CD4-positive, alpha-beta T cell treated with Interleukin-1 beta for 1 hour (primary cell): ENCODE measurements around the gene ZBED4.
A peak's percentile ranks its signal among the peaks of the same experiment; 100 is the strongest.

ENCODE experiments used
- DNase-seq, 2 donors: peaks; one replicate each; pipeline ENCODE4 v3.0.0-alpha.2; 2020 to 2022

ZBED4 gene

DNA sequence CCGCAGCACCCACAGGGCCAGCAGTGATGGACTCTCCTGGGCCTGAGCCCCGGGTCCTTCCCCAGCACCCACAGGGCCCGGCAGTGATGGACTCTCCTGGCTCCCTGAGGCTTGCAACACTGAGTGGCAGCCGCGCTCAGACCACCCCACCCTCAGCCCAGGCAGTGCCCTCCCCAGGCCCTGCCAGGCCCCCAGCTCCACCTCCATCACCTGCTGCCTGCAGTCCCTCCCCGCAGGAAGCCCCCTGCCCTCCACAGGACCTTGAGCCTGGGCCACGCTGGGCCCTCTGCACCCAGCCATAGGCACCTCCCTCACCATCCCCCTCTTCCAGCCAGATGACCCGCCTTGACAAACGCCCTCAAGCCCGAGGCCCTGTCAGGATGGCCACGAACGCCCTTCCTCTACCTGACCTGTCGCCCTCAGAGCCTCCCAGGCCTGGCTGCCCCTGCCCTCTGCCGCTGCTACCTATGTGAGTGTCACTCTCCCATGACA is 53.2 kb downstream of the ZBED4 start:
- DNase-seq, result no peak

GRCh38 chr22:49907807-49908206 is 54.2 kb downstream of the ZBED4 start:
- no peak for DNase-seq

DNA sequence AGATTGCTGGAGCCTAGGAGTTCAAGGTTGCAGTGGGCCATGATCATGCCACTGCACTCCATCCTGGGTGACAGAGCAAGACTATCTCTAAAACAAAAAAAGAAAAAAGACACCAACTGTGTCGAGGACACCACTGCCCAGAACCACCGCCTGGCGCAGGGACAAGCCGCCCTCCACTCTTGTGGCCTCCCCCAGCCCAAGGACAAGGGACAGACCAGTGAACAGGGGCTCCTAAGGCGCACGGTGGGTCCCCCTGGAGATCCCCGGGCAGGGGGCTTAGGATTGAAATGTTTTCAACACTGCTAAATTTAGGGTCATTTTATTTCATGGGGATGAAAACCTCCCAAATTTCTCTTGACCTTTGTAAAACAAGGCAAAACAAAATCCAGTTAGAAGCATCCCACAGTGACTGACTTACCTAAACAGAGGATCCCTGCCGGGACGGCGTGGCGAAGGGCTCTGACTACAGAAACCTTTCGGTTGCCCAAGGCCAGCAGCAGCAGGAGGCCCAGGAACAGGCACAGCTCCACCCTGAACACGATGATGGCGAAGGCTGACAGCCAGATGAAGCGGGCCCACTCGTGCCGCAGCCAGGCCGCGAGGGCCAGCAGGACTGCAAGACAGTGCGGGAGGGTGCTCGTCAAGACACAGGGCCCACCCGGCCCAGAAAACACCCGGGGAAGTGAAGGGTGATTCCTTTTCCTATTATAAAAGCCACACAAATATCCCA is 56.0 kb downstream of the ZBED4 start:
- DNase-seq, result no peak

DNA sequence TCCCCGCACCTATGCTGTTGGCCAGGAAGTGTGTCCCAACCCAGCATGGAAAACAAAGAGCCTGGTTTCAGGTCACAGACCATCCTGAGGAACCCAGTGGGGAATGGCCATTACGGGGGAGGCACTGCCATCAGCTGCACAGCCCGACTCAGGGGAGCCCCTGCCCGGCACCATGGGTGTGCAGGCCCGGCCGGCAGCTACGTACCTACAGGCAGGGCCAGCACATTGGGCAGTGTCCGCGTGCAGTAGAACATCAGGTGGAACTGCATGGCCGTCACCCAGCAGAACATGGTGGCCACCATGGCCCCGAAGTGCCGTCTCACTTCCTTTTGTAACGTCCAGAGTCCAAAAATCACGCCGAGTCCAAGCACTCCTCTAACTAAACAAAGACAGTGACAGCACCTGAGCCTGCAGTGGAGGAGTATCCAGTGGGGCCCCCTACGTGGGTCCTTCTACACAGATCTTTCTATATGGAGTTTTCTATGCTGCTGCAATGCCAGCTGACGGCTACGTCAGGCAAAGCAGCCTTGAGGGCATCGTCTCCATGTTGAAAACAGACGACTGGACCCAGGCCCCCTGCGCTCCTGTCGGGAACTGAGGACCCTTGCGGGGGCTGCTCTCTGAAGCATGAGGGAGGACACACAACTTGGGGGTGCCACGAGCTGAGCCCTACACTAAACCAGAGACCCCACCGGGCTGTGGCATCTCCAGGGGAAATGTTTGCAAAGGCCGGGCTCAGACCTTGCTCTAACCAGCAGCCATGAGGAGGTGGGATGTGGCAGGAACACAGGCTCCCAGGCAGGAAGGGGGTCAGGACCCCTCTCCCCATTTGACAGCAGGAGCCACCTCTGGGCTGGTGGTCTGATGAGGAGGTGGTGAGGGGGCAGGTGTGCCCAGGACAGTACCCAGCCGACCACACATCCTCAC is 56.8 kb downstream of the ZBED4 start:
- DNase-seq, result no peak

- DNase-seq, result no peak
These were observed 58.4 kb downstream of the ZBED4 start for GRCh38 chr22:49911881-49912625.

DNA sequence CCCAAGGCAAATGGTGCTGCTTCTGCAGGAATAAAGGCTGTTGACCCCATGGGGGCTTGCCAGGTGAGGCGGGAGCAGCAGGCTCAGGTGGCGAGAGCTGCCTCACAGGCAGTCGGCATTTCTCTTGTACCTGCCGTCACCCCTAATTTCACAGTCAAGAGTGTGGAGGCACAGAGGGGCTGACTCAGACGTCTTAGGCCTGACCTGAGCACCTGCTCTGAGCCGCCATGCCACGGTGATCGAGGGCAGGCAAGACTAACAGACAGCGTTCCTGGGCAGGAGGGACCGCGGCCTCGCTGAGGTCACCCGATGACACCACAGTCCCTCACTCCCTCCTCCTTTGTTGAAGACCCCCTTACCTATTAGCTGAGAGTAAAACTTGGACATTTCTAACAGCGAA is 59.4 kb downstream of the ZBED4 start:
- no peak for DNase-seq

- no peak for DNase-seq
These were observed 59.8 kb downstream of the ZBED4 start for GRCh38 chr22:49913446-49913845.

- DNase-seq, result no peak
These were observed 60.6 kb downstream of the ZBED4 start for GRCh38 chr22:49914256-49914655.

DNA sequence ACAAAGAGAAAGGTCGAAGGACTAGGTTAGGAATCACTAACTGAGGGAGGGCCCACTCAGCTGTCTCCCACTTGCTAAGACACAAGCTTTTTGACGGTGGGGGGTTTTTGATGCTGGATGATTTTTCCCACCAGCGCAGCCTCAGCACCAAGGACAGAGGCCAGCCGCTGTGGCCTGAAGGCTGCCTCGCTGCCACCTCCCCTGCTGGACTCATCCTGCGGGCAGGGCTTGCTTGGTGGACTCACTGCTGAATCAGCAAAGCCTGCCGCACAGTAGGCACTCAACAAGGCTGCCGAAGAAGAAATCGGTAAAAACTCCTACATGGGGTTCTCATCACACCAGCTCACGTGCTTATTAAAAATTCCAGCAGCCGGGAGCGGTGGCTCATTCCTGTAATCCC is 62.0 kb downstream of the ZBED4 start:
- DNase-seq, result no peak

DNA sequence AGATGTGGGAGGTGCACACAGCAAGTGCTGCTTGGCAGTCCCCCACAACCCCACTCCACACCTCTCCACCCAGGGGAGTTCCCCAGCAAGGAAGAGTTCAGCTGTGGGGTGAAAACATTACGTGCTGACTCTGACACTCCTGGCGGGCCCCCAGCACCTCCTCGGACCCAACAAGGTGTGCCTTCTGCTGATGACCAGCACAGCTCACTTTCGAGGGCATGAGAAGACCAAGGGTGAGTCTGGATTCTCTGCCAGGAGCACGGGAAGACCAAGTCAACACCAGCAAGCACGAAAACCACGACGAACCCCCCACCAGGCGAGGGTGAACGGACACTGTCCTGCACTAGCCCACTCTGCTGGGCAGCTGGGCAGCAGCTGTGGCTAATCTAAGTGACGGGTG is 63.2 kb downstream of the ZBED4 start:
- peak in 1 of 2 donors; percentile 16 for DNase-seq

- DNase-seq, result peak; percentile 96
These were observed 64.6 kb downstream of the ZBED4 start, which contains the start of the genes ALG12 and CRELD2 for GRCh38 chr22:49917974-49918910. Gene ALG12, minus strand, starts transcription at chr22:49918438. Its CDS starts 4,673 bp downstream, at chr22:49913765. Gene CRELD2, plus strand, starts transcription at chr22:49918634. Its CDS starts 136 bp downstream, at chr22:49918770.

- no peak for DNase-seq
These were observed 65.6 kb downstream of the ZBED4 start for GRCh38 chr22:49918911-49919881.

GRCh38 chr22:49920859-49921258 is 67.2 kb downstream of the ZBED4 start:
- DNase-seq, result no peak

GRCh38 chr22:49921508-49922278 is 68.0 kb downstream of the ZBED4 start:
- DNase-seq, result no peak

DNA sequence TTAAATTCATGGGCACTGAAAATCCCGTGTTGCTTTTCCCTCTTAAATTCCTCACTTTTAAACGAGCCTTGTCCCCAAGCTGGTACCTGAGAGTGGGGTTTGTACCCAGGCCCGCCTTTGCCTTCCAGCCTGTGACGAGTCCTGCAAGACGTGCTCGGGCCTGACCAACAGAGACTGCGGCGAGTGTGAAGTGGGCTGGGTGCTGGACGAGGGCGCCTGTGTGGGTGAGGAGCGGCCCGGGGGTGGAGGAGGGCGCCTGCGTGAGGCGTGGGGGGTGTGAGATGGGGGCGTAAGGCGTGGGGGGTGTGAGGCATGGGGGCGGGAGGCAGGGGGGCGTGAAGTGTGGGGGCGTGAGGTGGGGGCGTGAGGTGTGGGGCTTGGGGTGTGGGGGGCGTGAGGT is 68.8 kb downstream of the ZBED4 start:
- no peak for DNase-seq

DNA sequence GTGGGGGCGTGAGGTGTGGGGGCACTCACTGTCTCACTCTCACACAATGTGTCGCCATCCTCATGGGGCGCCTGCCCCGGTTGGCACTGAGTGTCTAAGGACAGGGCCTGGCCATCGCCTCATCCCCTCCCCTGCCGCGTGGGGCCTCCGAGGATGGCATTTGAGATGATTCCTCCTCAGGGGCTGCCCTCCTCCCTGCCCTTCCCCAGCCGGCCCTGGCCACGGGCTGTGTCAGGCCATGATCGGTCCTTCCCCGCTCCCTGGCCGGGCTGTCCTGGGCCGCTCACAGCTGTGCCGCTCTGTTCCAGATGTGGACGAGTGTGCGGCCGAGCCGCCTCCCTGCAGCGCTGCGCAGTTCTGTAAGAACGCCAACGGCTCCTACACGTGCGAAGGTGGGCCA is 69.3 kb downstream of the ZBED4 start:
- DNase-seq, result no peak

GRCh38 chr22:49923445-49923844 is 69.8 kb downstream of the ZBED4 start:
- DNase-seq, result peak; percentile 37 to 57

GRCh38 chr22:49924113-49924833 is 70.6 kb downstream of the ZBED4 start:
- DNase-seq, result no peak
